K562 (cell line): ENCODE results near the gene UBA1. TPM values are rescaled to one million over a fixed set of nuclear protein-coding genes. Genes with fewer than 3 reads are reported as not detected.

ENCODE experiments used
- ATAC-seq: fragments of 200-7000 bp; cut with Tn5 transposase; 3 replicates; pipeline ENCODE4 v1.9.1; 2020; ENCODE audit warnings: moderate library complexity
- BruUV-seq: library from RNA; stranded (reverse); fragments of 400-500 nt; replicated peaks from 2 replicates; lab custom pipeline; 2021; lab: Mats Ljungman, UMichigan
- CTCF ChIA-PET: fragments of 300-600 bp; formaldehyde crosslinking; extraction: SDS; loops from one replicate; lab custom pipeline; 2021; ENCODE audit warnings: low intra/inter-chr PET ratio; lab: Yijun Ruan, JAX
- POLR2A ChIA-PET: fragments of 300-600, 350-650 bp; sonication (Branson Sonifier 250); formaldehyde crosslinking; extraction: SDS; loops from one replicate; lab custom pipeline; 2021; ENCODE audit warnings: antibody characterized with exemption, inconsistent platforms; lab: Yijun Ruan, JAX
- DNase-seq, 4 experiments: peaks; one replicate each; pipeline versions ENCODE4 v3.0.0 to v3.0.0-alpha.2; 2011 to 2018; ENCODE audit warnings: low spot score in 3 of 4, mixed read lengths in 3 of 4; ENCODE audit errors: extremely low read depth in 1 of 4
- FAIRE-seq: peaks from 2 replicates; lab custom pipeline; 2011; peaks lifted over from hg19 to GRCh38; lab: Jason Lieb, UNC
- H2AFZ ChIP-seq: 2 replicates; pipeline ENCODE4 v1.6.0; 2011; ENCODE audit warnings: low read depth, low read length, control low read depth, inconsistent platforms
- H3K27ac ChIP-seq: fragments of 200-600 bp; 3 replicates; pipeline ENCODE4 v1.8.0; 2011; ENCODE audit warnings: low read depth, mild to moderate bottlenecking, control low read depth, inconsistent platforms, low read length, moderate library complexity, mixed read lengths; ENCODE audit errors: extremely low read depth
- H3K27me3 ChIP-seq, 2 experiments: fragments of 300-600 bp in 1 of 2; 2 replicates in 1 of 2; 3 replicates in 1 of 2; pipeline versions ENCODE4 v1.6.0 to v1.8.0; 2011; ENCODE audit warnings: inconsistent platforms in 2 of 2, low read length in 2 of 2, mild to moderate bottlenecking in 1 of 2, mixed read lengths in 1 of 2, moderate library complexity in 1 of 2; ENCODE audit not compliant: control insufficient read depth in 2 of 2, insufficient read depth in 2 of 2
- H3K36me3 ChIP-seq: fragments of 300-600 bp; 3 replicates; pipeline ENCODE4 v1.8.0; 2011; ENCODE audit warnings: mild to moderate bottlenecking, low read length, inconsistent platforms; ENCODE audit not compliant: control insufficient read depth, insufficient read depth
- H3K4me1 ChIP-seq, 2 experiments: fragments of 200-600 bp in 1 of 2; replicated peaks in 1 of 2; 2 replicates in 1 of 2; 3 replicates in 1 of 2; pipeline versions ENCODE4 v1.5.1 to v1.8.0; 2011; ENCODE audit warnings: inconsistent platforms in 2 of 2, low read length in 2 of 2, mild to moderate bottlenecking in 1 of 2, mixed read lengths in 1 of 2, moderate library complexity in 1 of 2; ENCODE audit not compliant: control insufficient read depth in 2 of 2, insufficient read depth in 2 of 2
- H3K4me2 ChIP-seq: 2 replicates; pipeline ENCODE4 v1.6.1; 2011; ENCODE audit warnings: low read length, control low read depth, inconsistent platforms, mixed read lengths; ENCODE audit not compliant: insufficient read depth
- H3K4me3 ChIP-seq: fragments of 200-600 bp; sonication (generic), shearing (Covaris generic); 2 replicates; pipeline ENCODE4 v1.5.1; 2016; ENCODE audit warnings: control low read depth, inconsistent platforms
- H3K79me2 ChIP-seq: fragments of 200-600 bp; 3 replicates; pipeline ENCODE4 v1.8.0; 2011; ENCODE audit warnings: low read length, inconsistent platforms; ENCODE audit not compliant: control insufficient read depth, insufficient read depth
- H3K9ac ChIP-seq, 2 experiments: 2 replicates each; pipeline versions ENCODE4 v1.6.0 to v1.6.1; 2011; ENCODE audit warnings: low read depth in 2 of 2, low read length in 2 of 2, control low read depth in 1 of 2, inconsistent platforms in 1 of 2, mild to moderate bottlenecking in 1 of 2, mixed read lengths in 1 of 2; ENCODE audit not compliant: insufficient read depth in 1 of 2
- H3K9me1 ChIP-seq: one replicate; pipeline ENCODE4 v1.6.0; 2011; ENCODE audit warnings: inconsistent platforms, mild to moderate bottlenecking, low read length, moderate library complexity; ENCODE audit not compliant: control insufficient read depth, insufficient read depth
- H3K9me3 ChIP-seq: replicated peaks from 2 replicates; pipeline ENCODE4 v1.5.1; 2011; ENCODE audit warnings: low read depth, low read length, inconsistent platforms; ENCODE audit not compliant: control insufficient read depth, insufficient read depth
- H4K20me1 ChIP-seq: replicated peaks from 2 replicates; pipeline ENCODE4 v1.6.1; 2011; ENCODE audit warnings: low read length, inconsistent platforms, mixed read lengths; ENCODE audit not compliant: control insufficient read depth, insufficient read depth
- CXXC5 ChIP-seq: fragments of 250-450 bp; sonication (Bioruptor Pico); IDR thresholded peaks from 2 replicates; pipeline ENCODE4 v1.8.0; 2022; ENCODE audit warnings: inconsistent platforms, mild to moderate bottlenecking, moderate library complexity
- ESRRA ChIP-seq: fragments of 450-650 bp; IDR thresholded peaks from 2 replicates; pipeline ENCODE4 v1.6.1; 2014; ENCODE audit warnings: low read depth, mild to moderate bottlenecking, moderate library complexity, borderline replicate concordance
- KAT7 ChIP-seq: sonication (generic); formaldehyde crosslinking; IDR thresholded peaks from 2 replicates; pipeline ENCODE4 v1.8.0; 2022; ENCODE audit warnings: missing genetic modification reagents, mild to moderate bottlenecking, borderline replicate concordance
- MAZ ChIP-seq, 2 experiments: fragments of 450-650 bp in 1 of 2; sonication (generic) in 1 of 2; formaldehyde crosslinking; IDR thresholded peaks in 1 of 2; conservative IDR thresholded peaks in 1 of 2; 2 replicates each; pipeline versions ENCODE4 v1.4.0 to v1.5.0; 2020; ENCODE audit warnings: mild to moderate bottlenecking in 1 of 2, missing genetic modification reagents in 1 of 2
- MTA2 ChIP-seq: fragments of 450-650 bp; IDR thresholded peaks from 2 replicates; pipeline ENCODE4 v1.6.1; 2016; ENCODE audit warnings: low read depth
- NELFE ChIP-seq: IDR thresholded peaks from 2 replicates; pipeline ENCODE4 v1.6.1; 2011; ENCODE audit warnings: mild to moderate bottlenecking; ENCODE audit not compliant: insufficient read depth, insufficient read length
- NFE2 ChIP-seq: IDR thresholded peaks from 2 replicates; pipeline ENCODE4 v1.6.1; 2014; ENCODE audit warnings: antibody characterized with exemption, low read depth
- ZBTB33 ChIP-seq: sonication (generic); formaldehyde crosslinking; IDR thresholded peaks from 2 replicates; pipeline ENCODE4 v1.8.1; 2023; ENCODE audit warnings: mild to moderate bottlenecking, missing genetic modification reagents
- ZBTB5 ChIP-seq: fragments of 450-650 bp; IDR thresholded peaks from 2 replicates; pipeline ENCODE4 v1.6.1; 2017; ENCODE audit warnings: antibody characterized with exemption
- ZBTB7A ChIP-seq: IDR thresholded peaks from 2 replicates; pipeline ENCODE4 v1.6.1; 2011; ENCODE audit warnings: low read depth, mild to moderate bottlenecking, low read length, moderate library complexity, borderline replicate concordance; ENCODE audit not compliant: control insufficient read depth
- ZNF274 ChIP-seq: IDR thresholded peaks from 2 replicates; pipeline ENCODE4 v1.6.1; 2011; ENCODE audit warnings: low read depth, mild to moderate bottlenecking, low read length, moderate library complexity, borderline replicate concordance
- ZNF717 ChIP-seq: fragments of 250-450 bp; sonication (Bioruptor Pico); IDR thresholded peaks from 2 replicates; pipeline ENCODE4 v1.5.0; 2021
- WGBS: fragments of 100-300 bp; shearing (Covaris generic); methylation state at CpG from one replicate; pipeline ENCODE4 v1.1.6; 2016; ENCODE audit warnings: low coverage, mixed read lengths; ENCODE audit not compliant: insufficient coverage; ENCODE audit errors: missing lambda C conversion rate; 5-methylcytosine and 5-hydroxymethylcytosine counted together
- in situ Hi-C: fragments of 300-500 bp; cut with MboI; formaldehyde crosslinking; loops from 4 replicates; pipeline ENCODE4 v1.15.0; 2018; ENCODE audit warnings: inconsistent platforms, mixed read lengths
- intact Hi-C: fragments of 100-400 bp; cut with micrococcal nuclease; formaldehyde crosslinking; loops from 2 replicates; pipeline ENCODE4 v1.14.2; 2022
- polyA plus RNA-seq, 8 experiments: library from polyadenylated mRNA; depleted of rRNA in 4 of 8; stranded (reverse) in 5 of 8; unstranded in 3 of 8; fragments of >200 nt; fragmentation: Nextera tagmentation in 2 of 8; fragmentation: Illumina TruSeq in 1 of 8; extraction: Ambion mirVana in 2 of 8; extraction: Trizol in 1 of 8; gene quantifications; 2 replicates each; pipeline versions ENCODE4 v1.2.1 to v1.2.3, GENCODE V29; 2011 to 2014; ENCODE audit warnings: inconsistent platforms in 1 of 8, missing spikeins in 1 of 8
- total RNA-seq, 7 experiments: library from RNA; depleted of rRNA in 6 of 7; stranded (reverse); fragments of >200 nt in 6 of 7; fragmentation: Illumina TruSeq in 2 of 7; extraction: Trizol in 2 of 7; gene quantifications; 2 replicates each; pipeline versions ENCODE4 v1.2.1 to v1.2.3, GENCODE V29; 2011 to 2021; ENCODE audit warnings: low replicate concordance in 1 of 7
- TF ChIP-seq, protein P1 (sequence below): fragments of 200-800 bp; sonication (Bioruptor generic); IDR thresholded peaks from 2 replicates; pipeline ENCODE4 v1.6.1; 2017; ENCODE audit warnings: missing genetic modification characterization, missing compliant biosample characterization

Gene UBA1
- total and polyA plus RNA-seq, 9 of the 15 experiments (the other 6 are each of a cell fraction or from before 2014, with no cell fraction given), result 32.0 to 174 (median 93.6) TPM

- intact Hi-C loops (loop anchor here (1.0 kb wide), 1 partner anchor 14 kb away; the partner anchor contains the start of gene USP11), in situ Hi-C loops (no loop called here)
- CTCF ChIA-PET, result no interaction called here
- Histone ChIP-seq H3K4me3 (peak overlapping the region; percentile 87), H3K27ac (peak overlapping the region; percentile 96), H3K27me3 (no peaks in the 10 kb centered on the region), H3K4me1 (peaks cover 16 to 30% of the 10 kb centered on the region in 2 experiments; a peak in 4 of 5 replicates), H3K79me2 (peaks cover 46% of the 10 kb centered on the region), H4K20me1 (peaks cover 37% of the 10 kb centered on the region), H3K9me1 (peaks cover 7% of the 10 kb centered on the region), H2AFZ (peak overlapping the region; percentile 99), H3K9ac (peak overlapping the region; percentile 96 to 99), H3K36me3 (peaks cover 61% of the 10 kb centered on the region; the same call in 2 of the 3 replicates), H3K9me3 (no peaks in the 10 kb centered on the region), H3K4me2 (peak overlapping the region; percentile 98)
- FAIRE-seq, result no peak
- ATAC-seq, result peak; percentile 27
- 9% methylated on average over 13 of the region's 60 CpGs for WGBS
- DNase-seq, result peak; percentile 68 to 72 (median 71)
- no TSS peak for BruUV-seq
- POLR2A ChIA-PET, result interaction anchor here (1.0 to 2.8 kb wide), 4 partner anchors 11 to 18 kb away, joined by 3 to 21 read pairs (median 13); no protein-coding TSS in a partner anchor
- no peak for TF ChIP-seq ZNF274
- TF ChIP-seq ZBTB5, result no peak
- TF ChIP-seq KAT7 (CRISPR knock-in tag), result 0 out of 2 replicates have a peak, but pooled peaks have one; percentile 34
- no peak for TF ChIP-seq ZNF717 (CRISPR knock-in tag)
- peak; percentile 83 for TF ChIP-seq ESRRA
- peak; percentile 58; the same call in 1 of the 2 replicates for TF ChIP-seq ZBTB7A
- TF ChIP-seq CXXC5, result no peak
- TF ChIP-seq NFE2, result no peak
- TF ChIP-seq NELFE, result no peak
- TF ChIP-seq MTA2, result no peak
- TF ChIP-seq, protein P1, sequence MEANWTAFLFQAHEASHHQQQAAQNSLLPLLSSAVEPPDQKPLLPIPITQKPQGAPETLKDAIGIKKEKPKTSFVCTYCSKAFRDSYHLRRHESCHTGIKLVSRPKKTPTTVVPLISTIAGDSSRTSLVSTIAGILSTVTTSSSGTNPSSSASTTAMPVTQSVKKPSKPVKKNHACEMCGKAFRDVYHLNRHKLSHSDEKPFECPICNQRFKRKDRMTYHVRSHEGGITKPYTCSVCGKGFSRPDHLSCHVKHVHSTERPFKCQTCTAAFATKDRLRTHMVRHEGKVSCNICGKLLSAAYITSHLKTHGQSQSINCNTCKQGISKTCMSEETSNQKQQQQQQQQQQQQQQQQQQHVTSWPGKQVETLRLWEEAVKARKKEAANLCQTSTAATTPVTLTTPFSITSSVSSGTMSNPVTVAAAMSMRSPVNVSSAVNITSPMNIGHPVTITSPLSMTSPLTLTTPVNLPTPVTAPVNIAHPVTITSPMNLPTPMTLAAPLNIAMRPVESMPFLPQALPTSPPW (CRISPR knock-in tag), result peak; percentile 83
- no peak for TF ChIP-seq ZBTB33 (CRISPR knock-in tag)
- TF ChIP-seq MAZ (CRISPR knock-in tag; conservative IDR thresholded peaks at IDR 0.05 in 1 of 2, IDR thresholded peaks at IDR 0.05 in 1 of 2), result peak; percentile 56 to 63; a peak in 3 of 4 replicates
These were observed 25.5 kb downstream of the UBA1 start for GRCh38 chrX:47218920-47219815.
